OCI-LY3 (cell line): ENCODE results near the gene CLCN1.
"Not testable (repeated sequence)": the region's sequence is repeated elsewhere in the genome, so short reads cannot be mapped to it uniquely, and the experiment has no call there.

ENCODE experiments used
- H2AFZ ChIP-seq: fragments of 200-600, 300-600 bp; shearing (Covaris generic); 2 replicates; pipeline ENCODE4 v1.6.0; 2014; ENCODE audit warnings: antibody characterized with exemption, low read depth, low read length
- H3K27ac ChIP-seq: fragments of 200-600, 300-600 bp; sonication (generic); 2 replicates; pipeline ENCODE4 v1.5.1; 2014; ENCODE audit warnings: mild to moderate bottlenecking, low read length, moderate library complexity, mixed read lengths
- H3K27me3 ChIP-seq: fragments of 200-600, 300-600 bp; sonication (generic); 2 replicates; pipeline ENCODE4 v1.6.1; 2014; ENCODE audit warnings: low read depth, low read length, mixed read lengths
- H3K36me3 ChIP-seq: fragments of 200-600, 300-600 bp; sonication (generic); replicated peaks from 2 replicates; pipeline ENCODE3; 2014; ENCODE audit warnings: low read depth, low read length, mixed read lengths
- H3K4me1 ChIP-seq: fragments of 300-600, 200-600 bp; sonication (generic); 2 replicates; pipeline ENCODE4 v1.6.1; 2014; ENCODE audit warnings: low read length, mixed read lengths
- H3K4me2 ChIP-seq: fragments of 200-600, 300-600 bp; sonication (generic); 2 replicates; pipeline ENCODE4 v1.6.1; 2014; ENCODE audit warnings: low read length, mixed read lengths
- H3K4me3 ChIP-seq: fragments of 300-600, 200-600 bp; sonication (generic); 2 replicates; pipeline ENCODE4 v1.5.1; 2014; ENCODE audit warnings: antibody characterized with exemption, mild to moderate bottlenecking, low read length, moderate library complexity
- H3K79me2 ChIP-seq: fragments of 300-600, 200-600 bp; shearing (Covaris generic); 2 replicates; pipeline ENCODE4 v1.6.1; 2014; ENCODE audit warnings: mild to moderate bottlenecking, low read length, mixed read lengths
- H3K9ac ChIP-seq: fragments of 300-600, 200-600 bp; shearing (Covaris generic); 2 replicates; pipeline ENCODE4 v1.6.0; 2014; ENCODE audit warnings: mild to moderate bottlenecking, low read length, moderate library complexity
- H3K9me3 ChIP-seq: fragments of 200-600, 300-600 bp; shearing (Covaris generic); 2 replicates; pipeline ENCODE4 v1.6.1; 2014; ENCODE audit warnings: low read length, mixed read lengths; ENCODE audit not compliant: insufficient read depth
- H4K20me1 ChIP-seq: fragments of 200-600, 300-600 bp; sonication (generic); 2 replicates; pipeline ENCODE4 v1.6.1; 2016; ENCODE audit warnings: low read length, mixed read lengths; ENCODE audit not compliant: insufficient read depth
- EZH2phosphoT487 ChIP-seq: fragments of 200-600 bp; shearing (Covaris generic); IDR thresholded peaks from 2 replicates; pipeline ENCODE4 v1.6.1; 2018; ENCODE audit warnings: antibody characterized with exemption, mixed run types, low read depth
- TF ChIP-seq, protein P1 (sequence below): fragments of 200-600, 300-600 bp; sonication (generic); IDR thresholded peaks from 2 replicates; pipeline ENCODE4 v1.5.1; 2014; ENCODE audit warnings: antibody characterized with exemption, low read length, low read depth

Gene CLCN1

GRCh38 chr7:143390104-143390772 lies 74.3 kb downstream of the CLCN1 start:
- H3K36me3 ChIP-seq: peaks cover 20% of the 10 kb centered on the region
- H3K79me2 ChIP-seq: peaks cover 2% of the 10 kb centered on the region; the same call in 1 of the 2 replicates
- H4K20me1 ChIP-seq: peaks cover 21% of the 10 kb centered on the region
- no peak overlapping the region for H2AFZ ChIP-seq
- TF ChIP-seq, protein P1, sequence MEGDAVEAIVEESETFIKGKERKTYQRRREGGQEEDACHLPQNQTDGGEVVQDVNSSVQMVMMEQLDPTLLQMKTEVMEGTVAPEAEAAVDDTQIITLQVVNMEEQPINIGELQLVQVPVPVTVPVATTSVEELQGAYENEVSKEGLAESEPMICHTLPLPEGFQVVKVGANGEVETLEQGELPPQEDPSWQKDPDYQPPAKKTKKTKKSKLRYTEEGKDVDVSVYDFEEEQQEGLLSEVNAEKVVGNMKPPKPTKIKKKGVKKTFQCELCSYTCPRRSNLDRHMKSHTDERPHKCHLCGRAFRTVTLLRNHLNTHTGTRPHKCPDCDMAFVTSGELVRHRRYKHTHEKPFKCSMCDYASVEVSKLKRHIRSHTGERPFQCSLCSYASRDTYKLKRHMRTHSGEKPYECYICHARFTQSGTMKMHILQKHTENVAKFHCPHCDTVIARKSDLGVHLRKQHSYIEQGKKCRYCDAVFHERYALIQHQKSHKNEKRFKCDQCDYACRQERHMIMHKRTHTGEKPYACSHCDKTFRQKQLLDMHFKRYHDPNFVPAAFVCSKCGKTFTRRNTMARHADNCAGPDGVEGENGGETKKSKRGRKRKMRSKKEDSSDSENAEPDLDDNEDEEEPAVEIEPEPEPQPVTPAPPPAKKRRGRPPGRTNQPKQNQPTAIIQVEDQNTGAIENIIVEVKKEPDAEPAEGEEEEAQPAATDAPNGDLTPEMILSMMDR: no peak
- no peak for TF ChIP-seq EZH2phosphoT487
- no peak overlapping the region for H3K27ac ChIP-seq
- H3K4me1 ChIP-seq: no peaks in the 10 kb centered on the region
- no peaks in the 10 kb centered on the region for H3K9me3 ChIP-seq
- no peak overlapping the region for H3K4me3 ChIP-seq
- no peak overlapping the region for H3K9ac ChIP-seq
- H3K27me3 ChIP-seq: no peaks in the 10 kb centered on the region
- no peak overlapping the region for H3K4me2 ChIP-seq

- Histone ChIP-seq H3K4me3 (no peak overlapping the region), H4K20me1 (peaks cover 20% of the 10 kb centered on the region), H3K4me2 (no peak overlapping the region), H3K36me3 (peaks cover 20% of the 10 kb centered on the region), H3K4me1 (no peaks in the 10 kb centered on the region), H3K9ac (no peak overlapping the region), H3K27me3 (no peaks in the 10 kb centered on the region), H3K79me2 (no peaks in the 10 kb centered on the region), H3K27ac (no peak overlapping the region), H3K9me3 (no peaks in the 10 kb centered on the region), H2AFZ (no peak overlapping the region)
- TF ChIP-seq, protein P1: no peak
- no peak for TF ChIP-seq EZH2phosphoT487
Measured at GRCh38 chr7:143390773-143391317, 74.9 kb downstream of the CLCN1 start.

GRCh38 chr7:143391462-143392404 lies 75.8 kb downstream of the CLCN1 start:
- Histone ChIP-seq H3K4me2 (no peak overlapping the region), H3K36me3 (peaks cover 20% of the 10 kb centered on the region), H3K27me3 (no peaks in the 10 kb centered on the region), H3K9me3 (no peaks in the 10 kb centered on the region), H2AFZ (no peak overlapping the region), H3K27ac (no peak overlapping the region), H3K4me1 (no peaks in the 10 kb centered on the region), H3K79me2 (no peaks in the 10 kb centered on the region), H3K9ac (no peak overlapping the region), H4K20me1 (0 out of 2 replicates have a peak, but pooled peaks cover 14% of the 10 kb centered on the region), H3K4me3 (no peak overlapping the region)
- TF ChIP-seq, protein P1: no peak
- no peak for TF ChIP-seq EZH2phosphoT487

DNA sequence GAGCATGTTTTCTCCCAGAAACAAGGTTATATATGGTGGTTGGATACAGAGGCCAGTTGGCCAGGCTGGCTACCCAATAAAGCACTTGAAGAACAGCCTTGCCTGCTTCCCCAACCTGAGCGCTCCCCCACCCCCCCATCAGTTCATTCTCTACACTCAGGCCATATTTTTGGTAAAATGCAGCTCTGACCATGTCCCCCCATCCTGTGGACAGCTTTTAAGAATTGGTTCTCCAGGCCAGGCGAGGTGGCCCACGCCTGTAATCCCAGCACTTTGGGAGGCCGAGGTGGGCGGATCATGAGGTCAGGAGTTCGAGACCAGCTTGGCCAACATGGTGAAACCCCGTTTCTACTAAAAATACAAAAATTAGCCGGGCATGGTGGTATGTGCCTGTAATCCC lies 76.5 kb downstream of the CLCN1 start:
- not testable (repeated sequence) for H3K27me3 ChIP-seq, H3K4me1 ChIP-seq, H3K9me3 ChIP-seq, H2AFZ ChIP-seq, H3K4me3 ChIP-seq, H4K20me1 ChIP-seq, H3K27ac ChIP-seq, H3K4me2 ChIP-seq, H3K79me2 ChIP-seq, H3K9ac ChIP-seq
- H3K36me3 ChIP-seq: peaks cover 20% of the 10 kb centered on the region
